NCI-H345 treated with DMSO at 0.1 percent for 48 hours (cell line): Measurements from ENCODE around the gene CEP350.

Source experiments
- DNase-seq: peaks from one replicate; lab custom pipeline; 2025; ENCODE audit not compliant: unreplicated experiment; lab: John Stamatoyannopoulos, UW

CEP350 gene, protein sequence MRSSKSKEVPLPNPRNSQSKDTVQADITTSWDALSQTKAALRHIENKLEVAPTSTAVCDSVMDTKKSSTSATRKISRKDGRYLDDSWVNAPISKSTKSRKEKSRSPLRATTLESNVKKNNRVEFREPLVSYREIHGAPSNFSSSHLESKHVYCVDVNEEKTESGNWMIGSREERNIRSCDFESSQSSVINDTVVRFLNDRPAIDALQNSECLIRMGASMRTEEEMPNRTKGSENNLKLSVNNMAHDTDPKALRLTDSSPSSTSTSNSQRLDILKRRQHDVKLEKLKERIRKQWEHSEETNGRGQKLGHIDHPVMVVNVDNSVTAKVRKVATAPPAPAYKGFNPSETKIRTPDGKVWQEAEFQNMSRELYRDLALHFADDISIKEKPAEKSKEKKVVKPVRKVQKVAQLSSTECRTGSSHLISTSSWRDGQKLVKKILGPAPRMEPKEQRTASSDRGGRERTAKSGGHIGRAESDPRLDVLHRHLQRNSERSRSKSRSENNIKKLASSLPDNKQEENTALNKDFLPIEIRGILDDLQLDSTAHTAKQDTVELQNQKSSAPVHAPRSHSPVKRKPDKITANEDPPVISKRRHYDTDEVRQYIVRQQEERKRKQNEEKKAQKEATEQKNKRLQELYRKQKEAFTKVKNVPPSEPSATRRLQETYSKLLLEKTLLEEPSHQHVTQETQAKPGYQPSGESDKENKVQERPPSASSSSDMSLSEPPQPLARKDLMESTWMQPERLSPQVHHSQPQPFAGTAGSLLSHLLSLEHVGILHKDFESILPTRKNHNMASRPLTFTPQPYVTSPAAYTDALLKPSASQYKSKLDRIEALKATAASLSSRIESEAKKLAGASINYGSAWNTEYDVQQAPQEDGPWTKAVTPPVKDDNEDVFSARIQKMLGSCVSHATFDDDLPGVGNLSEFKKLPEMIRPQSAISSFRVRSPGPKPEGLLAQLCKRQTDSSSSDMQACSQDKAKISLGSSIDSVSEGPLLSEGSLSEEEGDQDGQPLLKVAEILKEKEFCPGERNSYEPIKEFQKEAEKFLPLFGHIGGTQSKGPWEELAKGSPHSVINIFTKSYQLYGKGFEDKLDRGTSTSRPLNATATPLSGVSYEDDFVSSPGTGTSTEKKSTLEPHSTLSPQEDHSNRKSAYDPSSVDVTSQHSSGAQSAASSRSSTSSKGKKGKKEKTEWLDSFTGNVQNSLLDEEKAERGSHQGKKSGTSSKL (N-terminal part only)

DNA sequence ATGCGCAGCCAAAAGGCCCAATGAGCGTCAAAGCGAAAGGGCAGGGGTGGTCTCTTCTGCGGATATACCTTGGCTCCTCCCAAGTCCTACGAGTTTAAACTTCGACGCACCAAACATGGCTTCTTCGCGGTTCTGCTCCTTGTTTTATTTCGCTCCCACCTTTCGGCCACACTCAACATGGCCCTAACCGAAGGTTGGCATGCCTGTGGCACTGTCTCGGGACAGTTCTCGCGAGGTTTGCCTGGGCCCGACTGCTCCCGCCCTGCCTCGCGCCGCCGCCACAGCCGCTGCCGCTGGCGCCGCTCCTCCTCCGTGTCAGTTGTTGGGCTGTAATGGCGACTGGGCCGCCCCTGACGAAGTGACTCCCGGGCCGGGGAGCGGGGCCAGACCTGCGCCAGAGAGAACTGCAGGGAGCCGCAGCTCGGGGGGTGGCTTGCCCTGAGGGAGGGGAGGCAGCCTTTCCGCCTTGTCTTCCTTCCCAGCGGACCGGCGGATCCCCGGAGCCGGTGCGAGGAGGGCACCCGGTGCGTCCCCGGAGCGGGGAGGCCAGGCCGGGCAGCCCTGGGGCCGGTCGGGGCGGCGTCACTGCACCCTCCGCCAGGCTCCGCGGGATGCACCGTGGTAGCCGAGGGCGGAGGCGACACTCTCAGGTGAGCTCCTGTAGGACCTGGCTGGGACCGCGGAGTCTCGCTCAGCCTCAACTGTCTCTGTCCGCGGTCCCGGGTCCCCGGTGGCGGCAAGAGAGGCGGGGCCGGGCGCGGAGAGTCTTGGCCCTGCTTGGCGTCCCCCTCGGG is at the start of gene CEP350:
Gene CEP350, plus strand, starts transcription at position 318 of the 794 bp plus-strand sequence. CDS start 31,372 bp downstream, outside the sequence.
- peak; percentile 97 for DNase-seq

DNA sequence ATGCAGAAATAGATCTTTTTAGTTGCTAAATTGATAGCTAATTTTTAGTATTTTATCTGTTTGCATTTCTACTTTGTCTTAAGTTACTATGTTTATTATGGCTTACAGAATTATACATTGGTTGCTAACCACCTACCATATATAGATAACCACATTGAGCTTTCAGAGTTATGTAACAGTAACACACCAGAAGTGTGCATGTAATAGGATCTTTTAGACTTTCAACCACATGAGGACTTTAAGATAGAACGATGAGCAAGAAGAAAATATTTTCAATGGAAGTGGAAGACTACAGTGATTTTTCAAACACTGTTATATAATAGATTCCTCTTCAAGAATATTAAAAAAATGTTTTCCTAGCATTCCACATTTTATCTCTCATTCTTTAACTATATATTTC is 43.7 kb upstream of the CEP350 start:
- DNase-seq, result no peak

DNA sequence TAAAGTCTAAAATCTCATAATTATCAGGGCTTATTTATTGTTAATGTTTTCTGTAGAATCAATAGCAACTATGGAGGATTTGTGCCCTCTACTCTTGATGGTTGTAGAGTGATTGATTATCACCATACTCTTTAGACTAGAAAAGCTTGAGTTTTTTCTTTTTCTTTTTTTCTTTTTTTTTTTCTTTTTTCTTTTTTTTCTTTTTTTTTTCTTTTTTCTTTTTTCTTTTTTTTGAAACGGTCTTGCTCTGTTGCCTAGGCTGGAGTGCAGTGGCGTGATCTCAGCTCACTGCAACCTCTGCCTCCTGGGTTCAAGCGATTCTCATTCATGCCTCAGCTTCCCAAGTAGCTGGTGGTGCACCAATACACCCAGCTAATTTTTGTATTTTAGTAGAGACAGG is 42.8 kb upstream of the CEP350 start:
- DNase-seq, result no peak

DNA sequence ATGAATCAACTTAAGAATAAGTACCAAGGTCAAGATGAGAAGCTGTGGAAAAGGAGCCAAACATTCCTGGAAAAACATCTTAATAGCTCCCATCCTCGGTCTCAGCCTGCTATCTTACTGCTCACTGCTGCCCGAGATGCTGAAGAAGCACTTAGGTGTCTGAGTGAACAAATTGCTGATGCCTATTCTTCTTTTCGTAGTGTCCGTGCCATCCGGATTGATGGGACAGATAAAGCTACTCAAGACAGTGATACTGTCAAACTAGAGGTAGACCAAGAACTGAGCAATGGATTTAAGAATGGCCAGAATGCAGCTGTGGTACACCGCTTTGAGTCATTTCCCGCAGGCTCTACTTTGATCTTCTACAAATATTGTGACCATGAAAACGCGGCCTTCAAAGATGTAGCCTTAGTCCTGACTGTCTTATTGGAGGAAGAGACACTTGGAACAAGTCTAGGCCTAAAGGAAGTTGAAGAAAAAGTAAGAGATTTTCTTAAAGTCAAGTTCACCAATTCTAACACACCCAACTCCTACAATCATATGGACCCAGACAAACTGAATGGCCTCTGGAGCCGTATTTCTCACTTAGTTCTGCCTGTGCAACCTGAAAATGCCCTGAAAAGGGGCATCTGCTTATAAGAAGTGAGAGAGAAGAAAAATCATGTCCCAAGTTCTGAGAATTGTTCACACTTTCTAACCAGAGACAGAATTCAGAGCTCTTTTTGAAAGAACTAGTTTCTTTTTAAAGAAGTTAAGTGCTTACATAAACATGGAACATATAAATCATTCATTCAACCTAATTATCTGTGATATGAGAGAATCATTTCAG is 36.8 kb upstream of the CEP350 start:
- no peak for DNase-seq

DNA sequence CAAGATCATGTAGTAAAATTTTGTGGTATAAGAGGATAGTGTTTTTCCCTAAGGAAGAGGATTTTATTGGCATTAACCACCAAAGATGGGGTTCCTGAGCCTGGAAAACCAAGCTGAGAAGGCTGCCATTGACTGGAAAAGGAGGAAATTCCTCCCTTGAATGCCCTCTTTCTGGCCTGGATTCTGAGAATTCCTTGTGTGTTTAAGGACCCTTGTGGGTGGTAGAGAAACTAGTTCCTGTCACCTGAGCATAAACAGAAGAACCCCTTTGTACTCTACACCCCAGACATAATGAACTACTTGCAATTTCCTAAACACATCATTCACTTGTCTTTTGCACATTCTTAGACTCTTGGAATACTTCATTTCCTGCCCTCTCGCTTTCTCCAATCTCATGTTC is 33.1 kb upstream of the CEP350 start:
- DNase-seq, result no peak

DNA sequence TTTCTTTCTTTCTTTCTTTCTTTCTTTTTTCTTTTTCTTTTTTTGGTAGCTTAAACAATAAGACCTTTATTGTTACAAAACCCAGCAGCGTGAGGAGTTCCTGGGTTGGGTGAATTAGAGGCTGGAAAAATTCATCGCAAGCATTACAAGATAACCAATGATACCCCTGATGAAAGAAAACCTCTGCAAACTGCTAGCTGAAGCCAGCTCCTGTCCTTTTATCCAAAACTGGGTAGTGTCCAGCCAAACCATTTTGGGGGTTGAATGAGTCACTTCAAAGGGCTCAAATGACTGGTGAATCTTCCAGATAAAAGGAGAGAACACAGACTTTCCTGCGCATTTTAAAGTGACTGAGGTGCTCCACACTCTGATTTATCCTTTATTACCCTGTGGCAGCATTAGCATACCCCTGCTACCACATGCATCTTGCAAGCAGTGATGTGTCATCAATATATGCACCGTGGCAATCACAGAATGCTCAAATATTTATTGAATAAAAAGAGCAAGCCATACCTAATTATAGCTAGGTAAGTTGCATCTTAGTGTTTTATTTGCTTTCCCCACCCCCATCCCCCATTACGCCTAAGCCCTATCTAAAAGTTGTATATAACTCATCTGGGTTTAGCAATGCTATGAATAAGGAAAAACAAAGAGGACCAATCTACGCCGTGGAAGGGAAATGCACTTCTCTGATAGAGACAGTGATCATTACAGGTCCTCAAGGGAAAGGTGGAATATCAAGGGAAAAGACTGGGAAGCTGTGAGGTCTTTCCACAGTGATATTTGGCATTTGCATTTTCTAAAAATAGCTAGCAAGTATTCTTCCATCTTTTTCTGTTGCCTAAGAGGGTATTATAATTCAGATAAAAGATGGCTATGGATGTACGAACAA is 32.4 kb upstream of the CEP350 start:
- DNase-seq, result no peak

DNA sequence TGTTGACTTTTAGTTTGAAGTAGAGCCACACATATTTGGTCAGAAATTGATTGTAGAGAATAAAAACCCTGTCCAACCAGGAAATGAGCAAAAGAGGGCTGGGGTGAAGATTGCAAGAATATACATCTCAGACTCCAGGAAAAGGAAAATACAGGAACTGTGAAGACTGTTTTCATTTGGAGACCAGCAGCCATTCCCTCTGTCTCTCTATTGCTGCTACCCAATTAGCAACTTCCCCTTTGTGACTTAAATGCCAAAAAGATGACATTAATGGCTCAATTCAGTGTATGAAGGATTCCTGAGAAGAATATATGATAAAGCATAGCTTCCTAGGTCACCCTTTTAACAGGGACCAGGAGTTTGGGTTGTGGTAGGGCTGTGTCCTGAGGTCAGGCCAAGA is 31.6 kb upstream of the CEP350 start:
- no peak for DNase-seq

DNA sequence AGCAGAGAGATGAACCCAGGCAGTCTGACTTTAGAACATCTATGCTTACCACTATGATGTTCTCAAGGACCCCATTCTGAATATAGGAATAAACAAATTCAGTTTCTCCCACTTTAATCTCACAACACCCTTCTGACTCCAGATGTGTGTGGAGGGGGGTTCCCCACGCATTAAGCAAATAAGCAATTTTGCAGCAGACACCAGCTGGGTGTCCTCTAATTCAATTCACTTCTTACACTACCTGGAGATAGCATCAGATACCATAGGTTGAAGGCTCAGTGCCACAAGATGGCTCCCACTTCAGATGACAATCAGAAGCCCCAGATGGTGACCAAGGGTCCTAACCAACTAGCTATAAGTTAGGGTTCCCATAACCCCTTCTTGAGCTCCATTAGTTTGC is 30.3 kb upstream of the CEP350 start:
- DNase-seq, result no peak

DNA sequence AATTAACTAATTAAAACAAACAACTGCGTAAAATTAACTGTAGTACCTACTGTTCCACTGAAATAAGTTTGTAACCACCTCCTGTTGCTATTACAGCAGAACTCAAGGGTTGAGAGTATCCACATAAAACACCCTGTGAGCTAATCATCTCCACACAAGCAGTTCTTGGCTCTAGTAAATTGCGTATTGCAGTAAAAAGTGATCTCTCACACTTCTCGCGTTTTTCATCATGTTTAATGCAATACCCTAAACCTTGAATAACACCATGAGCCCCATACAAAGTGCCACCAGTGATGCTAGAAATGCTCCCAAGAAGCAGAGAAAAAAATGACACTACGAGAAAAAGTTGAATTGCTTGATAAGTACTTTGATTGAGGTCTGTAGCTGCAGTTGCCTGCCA is 29.3 kb upstream of the CEP350 start:
- no peak for DNase-seq

DNA sequence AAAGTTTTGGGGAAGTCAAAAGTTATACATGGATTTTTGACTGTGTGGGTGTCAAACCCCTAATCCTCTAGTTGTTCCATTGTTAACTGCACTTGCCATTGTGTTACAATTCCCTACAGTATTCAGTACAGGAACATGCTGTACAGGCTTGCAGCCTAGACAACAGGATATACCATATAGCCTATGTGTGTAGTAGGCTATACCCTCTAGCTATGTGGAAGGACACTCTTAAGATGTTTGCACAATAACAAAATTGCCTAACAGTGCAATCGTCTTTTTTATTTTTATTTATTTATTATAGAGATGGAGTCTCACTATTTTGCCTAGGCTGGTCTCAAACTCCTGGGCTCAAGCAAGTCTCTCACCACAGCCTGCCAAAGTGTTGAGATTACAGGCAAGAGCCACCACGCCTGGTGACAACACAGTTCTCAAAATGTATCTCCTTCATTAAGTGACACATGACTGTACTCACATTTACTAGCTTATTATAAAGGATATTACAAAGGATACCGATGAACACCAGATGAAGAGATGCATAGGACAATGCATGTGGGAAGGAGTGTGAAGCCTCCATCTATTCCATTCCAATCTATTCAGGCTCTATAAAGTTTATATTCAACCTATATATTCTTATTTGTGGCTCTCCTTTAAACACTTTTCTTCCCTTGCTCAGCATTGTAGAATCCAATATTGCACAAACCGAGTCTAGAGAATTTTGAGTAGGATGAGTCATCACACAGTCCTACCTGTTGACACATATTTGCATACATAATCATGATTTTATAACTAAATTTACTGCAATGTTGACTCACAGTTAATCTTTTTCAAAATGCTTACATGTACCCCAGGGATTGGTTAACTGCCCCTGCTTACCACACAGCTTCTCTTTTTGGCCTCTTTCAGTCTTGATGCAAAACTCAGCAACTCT is 28.4 kb upstream of the CEP350 start:
- DNase-seq, result no peak

DNA sequence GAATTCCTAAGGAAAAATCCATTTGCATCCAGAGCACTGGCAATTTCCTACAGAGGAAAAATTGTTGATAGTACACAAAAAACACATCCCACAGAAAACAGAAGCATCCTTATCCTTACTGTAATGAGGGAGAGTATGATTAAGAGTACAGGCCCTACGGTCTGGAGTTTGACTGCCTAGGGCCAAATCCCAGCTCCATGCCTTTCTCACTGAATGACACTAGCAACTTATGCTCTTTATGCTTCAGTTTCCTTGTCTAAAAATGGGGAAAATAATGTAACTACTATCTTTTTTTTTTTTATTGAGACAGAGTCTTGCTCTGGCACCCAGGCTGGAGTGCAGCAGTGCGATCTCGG is 27.8 kb upstream of the CEP350 start:
- DNase-seq, result no peak

DNA sequence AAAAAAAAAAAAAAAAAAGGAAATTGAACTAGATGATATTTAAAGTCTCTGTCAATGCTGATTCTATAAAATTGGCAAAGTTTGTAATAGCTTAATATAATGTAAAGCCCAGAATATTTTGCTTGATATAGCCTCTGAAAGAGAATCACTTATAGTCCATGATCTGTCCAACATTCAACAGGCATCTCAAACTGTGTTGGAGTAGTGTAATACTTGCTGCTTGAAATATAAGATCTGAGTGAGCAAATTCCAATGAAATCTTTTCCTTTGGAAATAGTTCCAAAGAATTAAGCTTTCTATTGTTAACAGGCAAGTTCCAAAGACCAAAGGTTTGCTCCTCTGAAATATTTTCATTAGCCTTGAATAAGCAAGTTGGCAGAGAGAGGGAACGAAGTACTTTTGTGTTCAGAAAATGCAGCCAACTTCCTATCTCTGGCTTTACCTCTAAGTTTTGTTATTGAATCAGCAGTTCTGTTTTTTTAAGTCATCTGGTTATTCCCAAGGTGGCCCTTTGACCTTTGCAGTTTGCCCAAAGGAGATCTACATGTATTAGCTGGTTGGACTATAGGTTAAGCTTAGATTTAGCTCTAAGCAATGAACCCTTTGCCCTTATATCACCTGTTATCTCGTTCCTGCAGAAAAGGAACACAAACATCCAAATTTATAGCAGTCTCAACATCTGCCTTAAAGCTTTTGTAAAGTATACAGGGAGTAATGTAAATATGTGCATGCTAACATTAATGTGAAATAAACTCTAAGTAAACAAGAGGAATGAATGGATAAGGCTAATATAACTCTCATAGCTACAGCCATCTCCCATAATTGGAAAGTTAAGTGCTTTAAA is 24.4 kb upstream of the CEP350 start:
- no peak for DNase-seq

DNA sequence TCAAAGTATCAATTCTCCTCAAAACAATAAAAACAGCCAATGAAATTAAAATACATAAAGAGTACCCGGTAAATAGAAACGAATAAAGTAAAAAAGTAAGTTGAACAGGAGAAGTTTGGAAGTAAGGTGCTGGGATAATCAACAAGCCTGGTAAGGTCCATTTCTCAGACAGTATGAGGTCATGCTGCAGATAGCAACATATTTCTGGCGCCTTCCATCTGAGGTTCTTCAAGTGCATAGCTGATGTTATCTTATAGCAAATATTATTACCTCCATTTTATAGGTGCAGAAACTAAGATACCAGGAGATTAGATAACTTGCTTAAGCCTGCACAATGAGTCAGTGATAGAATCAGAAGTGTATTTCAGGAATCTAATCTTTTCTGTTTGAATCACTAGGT is 23.7 kb upstream of the CEP350 start:
- DNase-seq, result no peak

DNA sequence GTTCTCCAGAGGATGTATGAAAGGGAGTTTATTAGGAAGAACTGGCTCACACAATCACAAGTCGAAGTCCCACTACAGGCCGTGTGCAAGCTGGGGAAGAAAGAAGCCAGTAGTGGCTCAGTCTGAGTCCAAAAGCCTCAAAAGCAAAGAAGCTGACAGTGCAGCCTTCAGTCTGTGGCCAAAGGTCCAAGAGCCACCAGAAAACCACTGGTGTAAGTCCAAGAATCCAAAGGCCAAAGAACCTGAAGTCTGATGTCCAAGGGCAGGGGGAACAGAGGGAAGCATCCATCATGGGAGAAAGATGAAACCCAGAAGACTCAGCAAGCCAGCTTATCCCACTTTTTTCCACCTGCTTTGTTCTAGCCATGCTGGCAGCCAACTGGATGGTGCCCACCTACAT is 21.4 kb upstream of the CEP350 start:
- DNase-seq, result no peak

DNA sequence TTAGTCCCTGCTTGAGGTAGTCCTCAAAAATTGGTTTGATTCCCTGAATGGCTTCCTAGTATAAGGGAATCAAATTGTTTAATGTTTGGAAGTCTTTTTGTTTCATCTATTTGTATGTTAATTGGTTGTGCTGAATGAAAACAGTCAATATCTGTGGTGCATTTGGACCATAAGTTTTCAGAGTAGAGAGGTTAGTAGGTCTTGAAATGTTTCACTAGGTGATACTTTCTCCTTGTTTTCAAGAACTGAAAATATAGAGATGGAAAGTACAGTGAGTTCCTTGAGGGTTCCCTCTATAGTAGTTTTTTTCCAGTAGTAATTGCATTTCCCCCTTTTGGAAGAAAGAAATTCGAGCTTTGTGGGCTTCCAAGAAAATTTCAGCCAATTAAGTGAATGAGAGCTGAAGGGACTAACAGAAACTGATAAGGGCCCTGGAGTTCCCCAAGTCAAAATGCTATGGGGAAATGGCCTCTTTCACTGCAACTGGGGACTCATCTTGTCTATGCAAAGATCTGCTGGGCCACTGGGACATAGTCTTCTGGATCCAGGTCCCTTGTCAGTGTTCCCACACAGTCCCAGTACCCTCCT is 18.6 kb upstream of the CEP350 start:
- DNase-seq, result no peak

DNA sequence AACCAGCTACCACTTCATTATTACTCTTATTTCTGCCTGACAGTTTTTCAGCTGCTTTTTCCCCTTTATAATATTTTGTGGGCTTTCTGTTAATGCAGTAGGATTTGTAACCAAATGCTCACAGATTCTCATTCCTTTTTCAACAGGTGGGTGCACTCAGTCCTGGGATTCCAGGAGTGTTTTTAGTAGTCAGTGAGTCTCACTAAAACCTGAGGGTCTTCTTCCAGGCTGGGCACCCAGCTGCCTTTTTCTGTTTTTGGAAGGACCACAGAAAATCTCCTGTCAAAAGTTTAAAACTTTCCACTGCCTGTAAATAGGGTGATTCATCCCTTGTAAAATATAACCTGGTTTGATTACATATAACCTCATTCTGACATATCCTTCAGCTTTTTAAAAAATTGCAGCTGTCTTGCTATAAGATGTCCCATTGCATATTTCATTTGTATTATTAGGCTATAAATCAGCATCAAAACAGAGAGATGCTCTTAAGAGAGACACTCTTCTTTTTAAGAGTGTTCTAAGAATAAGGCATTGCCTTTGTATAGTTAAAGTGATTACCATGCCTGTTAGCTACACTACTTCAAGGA is 16.8 kb upstream of the CEP350 start:
- no peak for DNase-seq
